HEK293T (cell line): ENCODE data around the gene SPTBN4.

Experiments
- FOXA1 ChIP-seq: fragments of 450-650 bp; IDR thresholded peaks from 2 replicates; pipeline ENCODE4 v1.6.1; 2016; ENCODE audit warnings: mild to moderate bottlenecking
- FOXM1 ChIP-seq: fragments of 450-650 bp; IDR thresholded peaks from 2 replicates; pipeline ENCODE4 v1.6.1; 2017; ENCODE audit warnings: mild to moderate bottlenecking, borderline replicate concordance

DNA sequence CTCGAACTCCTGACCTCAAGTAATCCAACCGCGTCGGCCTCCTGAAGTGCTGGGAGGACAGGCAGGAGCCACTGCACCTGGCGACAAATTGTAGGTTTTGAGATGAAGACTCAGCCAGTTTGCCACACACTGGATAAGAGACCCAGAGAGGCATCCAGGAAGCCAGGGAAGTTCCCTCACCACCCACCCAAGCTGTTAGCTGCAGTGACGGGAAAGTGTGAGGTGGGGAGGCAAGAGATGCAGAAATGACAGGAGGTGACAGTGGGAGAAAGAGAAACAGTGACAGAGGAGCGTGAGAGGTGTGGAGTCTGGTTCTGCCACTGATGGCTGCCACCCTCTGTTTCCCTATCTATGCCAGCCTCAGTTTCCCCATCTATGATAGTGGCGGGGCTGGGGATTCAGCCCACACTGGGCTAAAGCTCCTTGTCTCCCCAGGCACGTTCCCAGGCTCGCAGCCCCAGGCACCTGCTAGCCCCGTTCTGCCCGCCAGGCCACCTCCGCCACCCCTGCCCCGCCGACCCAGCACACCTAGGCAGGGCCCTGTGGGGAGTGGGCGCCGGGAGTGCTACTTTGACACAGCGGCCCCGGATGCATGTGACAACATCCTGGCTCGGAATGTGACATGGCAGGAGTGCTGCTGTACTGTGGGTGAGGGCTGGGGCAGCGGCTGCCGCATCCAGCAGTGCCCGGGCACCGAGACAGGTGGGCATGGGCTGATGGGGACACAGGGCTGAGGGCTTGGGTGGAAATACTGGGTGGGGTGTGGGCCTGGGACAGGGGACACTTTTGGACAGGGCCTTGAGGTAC lies 155.4 kb downstream of the SPTBN4 start:
- TF ChIP-seq FOXA1 (no peak), FOXM1 (no peak)
